DND-41 (cell line): Measurements from ENCODE around the gene LYSET.
"Not testable (repeated sequence)": the region's sequence is repeated elsewhere in the genome, so short reads cannot be mapped to it uniquely, and the experiment has no call there.

Source experiments
- EZH2 ChIP-seq: IDR thresholded peaks from 3 replicates; pipeline ENCODE4 v1.6.1; 2012; ENCODE audit warnings: borderline replicate concordance, low read depth, mild to moderate bottlenecking, moderate library complexity, low read length, inconsistent platforms; ENCODE audit not compliant: severe bottlenecking
- TF ChIP-seq, protein P1 (sequence below): IDR thresholded peaks from 2 replicates; pipeline ENCODE4 v1.5.1; 2012; ENCODE audit warnings: borderline replicate concordance, low read length, moderate library complexity, mild to moderate bottlenecking; ENCODE audit not compliant: poor library complexity, severe bottlenecking; ENCODE audit errors: extremely low read depth

DNA sequence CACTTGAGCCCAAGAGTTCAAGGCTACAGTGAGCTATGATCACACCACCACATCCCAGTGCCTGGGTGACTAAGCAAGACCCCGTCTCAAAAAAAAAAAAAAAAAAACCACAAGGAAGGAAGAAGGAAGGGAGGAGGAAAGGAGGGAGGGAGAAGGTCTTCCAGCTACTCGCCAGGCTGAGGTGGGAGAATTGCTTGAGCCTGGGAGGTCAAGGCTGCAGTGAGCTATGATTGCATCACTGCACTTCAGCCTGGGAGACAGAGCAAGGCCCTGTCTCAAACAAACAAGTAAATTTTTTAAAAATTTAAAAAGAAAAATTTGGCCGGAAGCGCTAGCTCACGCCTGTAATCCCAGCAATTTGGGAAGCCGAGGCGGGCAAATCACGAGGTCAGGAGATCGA lies 16.5 kb upstream of the LYSET start:
- TF ChIP-seq, protein P1, sequence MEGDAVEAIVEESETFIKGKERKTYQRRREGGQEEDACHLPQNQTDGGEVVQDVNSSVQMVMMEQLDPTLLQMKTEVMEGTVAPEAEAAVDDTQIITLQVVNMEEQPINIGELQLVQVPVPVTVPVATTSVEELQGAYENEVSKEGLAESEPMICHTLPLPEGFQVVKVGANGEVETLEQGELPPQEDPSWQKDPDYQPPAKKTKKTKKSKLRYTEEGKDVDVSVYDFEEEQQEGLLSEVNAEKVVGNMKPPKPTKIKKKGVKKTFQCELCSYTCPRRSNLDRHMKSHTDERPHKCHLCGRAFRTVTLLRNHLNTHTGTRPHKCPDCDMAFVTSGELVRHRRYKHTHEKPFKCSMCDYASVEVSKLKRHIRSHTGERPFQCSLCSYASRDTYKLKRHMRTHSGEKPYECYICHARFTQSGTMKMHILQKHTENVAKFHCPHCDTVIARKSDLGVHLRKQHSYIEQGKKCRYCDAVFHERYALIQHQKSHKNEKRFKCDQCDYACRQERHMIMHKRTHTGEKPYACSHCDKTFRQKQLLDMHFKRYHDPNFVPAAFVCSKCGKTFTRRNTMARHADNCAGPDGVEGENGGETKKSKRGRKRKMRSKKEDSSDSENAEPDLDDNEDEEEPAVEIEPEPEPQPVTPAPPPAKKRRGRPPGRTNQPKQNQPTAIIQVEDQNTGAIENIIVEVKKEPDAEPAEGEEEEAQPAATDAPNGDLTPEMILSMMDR, result not testable (repeated sequence)
- not testable (repeated sequence) for TF ChIP-seq EZH2
